GOT3 (cell line): ENCODE data around the gene GMDS.

Experiments
- DNase-seq: peaks from one replicate; lab custom pipeline; 2025; ENCODE audit warnings: mixed read lengths; lab: John Stamatoyannopoulos, UW

GMDS gene

DNA sequence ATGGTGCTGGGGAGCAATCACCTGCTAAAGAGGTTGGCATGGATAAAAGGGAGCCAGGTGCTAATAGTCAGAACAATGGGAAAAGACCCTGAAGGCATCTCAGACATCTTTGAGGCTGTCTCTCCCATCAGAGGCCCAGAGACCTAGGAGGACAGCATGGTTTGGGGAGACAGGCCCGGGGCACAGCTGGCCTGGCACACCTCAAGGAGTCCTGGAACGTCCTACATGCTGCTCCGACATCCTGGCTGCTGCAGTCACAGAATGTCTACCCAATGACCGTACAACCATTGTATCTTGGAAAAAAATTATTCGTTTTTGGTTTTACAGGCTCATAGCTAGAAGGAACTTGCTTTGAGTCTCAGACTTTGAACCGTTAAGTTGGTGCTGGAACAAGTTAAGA is 4.4 kb downstream of the GMDS start:
- DNase-seq: no peak

DNA sequence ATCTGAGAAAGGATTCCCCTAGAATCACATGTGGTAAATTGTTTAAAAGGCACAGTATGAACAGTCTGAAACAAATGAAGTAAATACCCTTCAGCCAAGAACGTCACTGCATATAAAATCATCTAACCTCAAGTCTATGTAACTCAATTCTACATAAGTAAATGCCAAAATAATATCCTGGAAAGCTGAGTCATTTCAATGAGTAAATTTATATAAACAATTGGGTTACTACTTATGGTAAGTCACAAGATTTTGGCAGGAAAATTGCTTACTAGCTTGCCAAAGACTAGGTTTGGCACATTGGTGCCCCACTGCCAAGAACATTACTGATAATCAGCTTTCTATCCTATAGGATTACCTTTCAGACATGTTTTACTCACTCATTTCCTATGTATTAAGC is 8.4 kb downstream of the GMDS start:
- DNase-seq: no peak

DNA sequence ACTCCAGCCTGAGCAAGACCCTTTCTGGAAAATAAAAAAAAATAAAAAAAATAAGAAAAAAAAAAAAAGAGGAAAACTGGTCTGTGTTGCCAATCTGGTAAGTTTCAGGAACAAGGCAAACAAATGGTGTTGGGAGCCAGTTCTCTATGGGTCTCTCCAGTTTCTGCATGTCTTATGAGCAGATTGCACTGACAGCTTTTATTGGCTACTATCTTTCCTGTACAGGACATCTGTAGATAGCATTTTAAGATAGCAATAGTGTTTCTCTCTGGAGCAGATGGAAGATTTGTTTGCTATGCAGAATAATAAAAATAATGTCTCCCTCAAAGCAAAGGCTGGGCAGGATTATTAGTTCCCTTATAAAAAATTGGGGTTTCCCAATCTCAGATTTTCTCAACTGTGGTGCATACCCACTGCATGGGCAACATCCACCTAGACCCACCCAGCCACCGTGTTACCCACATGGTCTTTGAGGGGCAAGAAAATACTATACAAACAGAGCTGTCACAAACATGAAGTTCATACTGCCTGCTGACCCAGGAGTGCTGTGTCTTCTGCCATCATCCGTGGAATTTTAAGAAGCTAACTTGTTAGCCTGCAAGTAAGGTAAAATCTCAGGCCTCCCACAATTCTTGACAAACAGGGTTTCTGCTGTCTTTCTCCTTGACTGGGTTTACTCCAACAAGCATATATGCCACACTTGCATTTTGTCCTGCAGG is 9.5 kb downstream of the GMDS start:
- no peak for DNase-seq

DNA sequence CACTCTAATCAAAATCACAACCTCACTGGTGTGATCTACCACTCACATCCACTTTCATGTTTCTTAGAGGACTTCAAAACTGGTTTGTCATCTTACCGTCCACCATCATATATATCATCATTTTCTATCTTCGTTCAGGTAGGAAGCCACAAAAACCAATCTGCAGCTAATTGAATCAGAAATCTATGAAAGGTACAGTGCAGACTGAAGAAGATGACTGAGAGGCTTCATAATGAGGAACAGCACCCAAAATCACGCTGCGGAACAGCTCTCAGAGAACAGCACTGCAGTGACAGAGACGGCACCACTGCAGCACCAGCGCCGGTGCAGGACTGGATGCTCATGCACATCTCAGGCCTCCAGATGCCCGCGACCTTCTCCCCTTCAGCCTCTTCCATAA is 13.0 kb downstream of the GMDS start:
- no peak for DNase-seq

DNA sequence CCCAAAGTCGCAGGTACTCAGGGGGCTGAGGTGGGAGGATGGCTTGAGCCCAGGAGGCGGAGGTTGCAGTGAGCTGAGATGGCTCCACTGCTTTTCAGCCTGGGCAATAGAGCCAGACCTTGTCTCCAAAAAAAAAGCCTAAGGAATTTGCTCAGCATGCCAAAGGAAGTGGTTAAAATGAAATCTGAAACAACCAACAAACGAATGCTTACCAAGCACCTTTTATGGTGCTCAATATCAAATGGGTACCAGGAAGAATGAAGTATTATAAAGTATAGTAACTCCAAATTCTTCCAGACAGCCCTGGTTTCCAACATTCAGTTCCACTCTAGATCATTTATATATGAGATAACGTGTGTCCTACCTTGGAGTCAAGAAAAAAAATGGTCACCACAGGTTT is 14.0 kb downstream of the GMDS start:
- no peak for DNase-seq

DNA sequence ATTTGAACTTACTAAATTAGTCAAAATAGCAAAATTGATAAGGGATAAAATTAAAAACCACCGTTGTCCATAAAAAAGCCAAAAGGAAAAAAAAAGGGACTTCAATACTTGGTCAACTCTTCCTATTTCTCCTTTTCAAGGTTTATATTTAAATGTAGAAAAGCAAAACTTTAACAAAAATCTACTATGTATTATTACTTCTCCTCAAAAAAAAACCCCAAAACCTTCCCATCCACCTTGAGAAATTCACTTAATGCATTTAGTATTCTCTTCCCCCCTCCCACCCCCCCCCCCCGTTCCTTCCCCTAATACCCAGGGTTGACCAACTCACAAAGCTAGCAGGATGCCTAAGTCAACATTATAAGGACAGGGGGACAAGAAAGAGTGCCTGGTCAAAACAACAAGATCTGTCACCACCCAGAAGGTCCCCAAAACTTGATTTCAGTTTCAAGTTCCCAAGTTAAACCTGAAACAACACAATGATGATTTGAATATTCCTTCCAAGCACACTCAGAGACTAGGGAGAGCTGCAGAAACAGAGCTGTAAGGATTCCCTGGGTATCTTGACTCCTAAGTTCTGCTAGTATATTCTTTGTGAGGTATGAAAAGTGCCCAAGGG is 14.6 kb downstream of the GMDS start:
- DNase-seq: no peak

DNA sequence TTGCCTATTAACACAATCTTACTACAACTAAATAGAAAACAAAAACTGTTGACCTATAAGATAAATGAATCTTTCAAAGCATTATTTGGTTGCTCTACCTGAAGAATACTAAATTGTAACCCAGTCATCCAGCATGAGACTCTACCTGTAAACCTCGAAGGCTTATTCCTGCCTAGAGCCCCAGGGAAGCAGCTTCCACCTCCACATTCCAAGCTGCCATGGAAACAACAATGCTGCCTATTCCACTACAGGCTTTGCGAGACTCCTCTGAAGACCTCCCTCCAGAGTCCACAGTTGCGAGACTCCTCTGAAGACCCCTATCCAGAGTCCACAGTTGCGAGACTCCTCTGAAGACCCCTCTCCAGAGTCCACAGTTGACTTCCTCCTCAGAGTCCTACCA is 15.7 kb downstream of the GMDS start:
- no peak for DNase-seq

DNA sequence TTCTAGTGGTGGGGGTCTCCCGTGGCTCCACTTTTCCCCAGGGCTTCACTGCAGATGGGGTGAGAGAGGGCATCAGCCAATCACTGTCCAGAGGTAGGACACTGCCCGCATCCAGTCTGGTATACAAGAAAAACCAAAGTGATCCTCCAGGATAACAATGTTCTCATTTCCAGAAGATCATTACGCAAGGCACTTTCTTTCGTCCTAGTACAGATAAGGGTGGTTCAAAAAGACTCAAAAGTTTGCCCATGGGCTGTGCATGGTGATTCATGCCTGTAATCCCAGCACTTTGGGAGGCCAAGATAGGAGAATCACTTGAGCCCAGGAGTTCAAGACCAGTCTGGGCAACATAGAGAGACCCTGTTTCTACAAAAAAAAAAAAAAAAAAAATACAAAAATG is 16.4 kb downstream of the GMDS start:
- DNase-seq: no peak

DNA sequence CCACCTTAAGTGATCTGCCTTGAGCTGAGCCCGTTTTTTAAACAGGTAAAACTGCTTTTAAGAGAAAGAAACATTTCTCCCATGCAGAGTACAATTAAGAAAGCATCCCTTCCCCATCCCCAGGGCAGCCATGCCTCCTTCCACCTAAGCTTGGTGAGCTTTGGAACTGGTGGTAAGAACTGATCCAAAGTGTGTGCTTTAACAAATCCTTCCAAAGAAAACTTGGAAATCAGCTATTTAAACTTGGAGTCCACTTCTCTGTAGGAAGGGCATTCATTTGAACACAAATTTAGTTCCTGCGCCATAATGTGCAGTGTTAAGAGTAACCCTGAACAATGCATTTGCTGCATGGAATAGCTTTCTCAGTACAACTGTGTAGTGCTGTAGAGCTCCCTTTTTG is 17.0 kb downstream of the GMDS start:
- no peak for DNase-seq

DNA sequence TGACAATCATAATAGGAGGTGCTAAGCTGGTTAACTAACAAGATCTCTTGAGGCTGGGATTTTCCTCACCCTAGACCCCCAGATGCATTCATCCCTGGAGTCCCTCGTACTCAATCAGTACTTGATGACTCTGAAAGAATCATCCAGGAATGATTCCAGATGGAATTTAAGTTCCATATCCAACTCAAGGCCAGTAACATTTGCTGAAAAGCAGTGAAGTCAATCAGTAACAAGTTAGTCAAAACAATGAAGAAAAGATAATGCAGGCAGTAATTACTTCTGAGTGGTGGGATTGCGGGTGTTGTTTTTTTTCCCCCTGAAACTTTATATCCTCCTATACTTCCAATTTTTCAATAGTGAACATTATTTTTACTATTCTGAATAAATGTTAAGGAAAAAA is 18.6 kb downstream of the GMDS start:
- DNase-seq: no peak

DNA sequence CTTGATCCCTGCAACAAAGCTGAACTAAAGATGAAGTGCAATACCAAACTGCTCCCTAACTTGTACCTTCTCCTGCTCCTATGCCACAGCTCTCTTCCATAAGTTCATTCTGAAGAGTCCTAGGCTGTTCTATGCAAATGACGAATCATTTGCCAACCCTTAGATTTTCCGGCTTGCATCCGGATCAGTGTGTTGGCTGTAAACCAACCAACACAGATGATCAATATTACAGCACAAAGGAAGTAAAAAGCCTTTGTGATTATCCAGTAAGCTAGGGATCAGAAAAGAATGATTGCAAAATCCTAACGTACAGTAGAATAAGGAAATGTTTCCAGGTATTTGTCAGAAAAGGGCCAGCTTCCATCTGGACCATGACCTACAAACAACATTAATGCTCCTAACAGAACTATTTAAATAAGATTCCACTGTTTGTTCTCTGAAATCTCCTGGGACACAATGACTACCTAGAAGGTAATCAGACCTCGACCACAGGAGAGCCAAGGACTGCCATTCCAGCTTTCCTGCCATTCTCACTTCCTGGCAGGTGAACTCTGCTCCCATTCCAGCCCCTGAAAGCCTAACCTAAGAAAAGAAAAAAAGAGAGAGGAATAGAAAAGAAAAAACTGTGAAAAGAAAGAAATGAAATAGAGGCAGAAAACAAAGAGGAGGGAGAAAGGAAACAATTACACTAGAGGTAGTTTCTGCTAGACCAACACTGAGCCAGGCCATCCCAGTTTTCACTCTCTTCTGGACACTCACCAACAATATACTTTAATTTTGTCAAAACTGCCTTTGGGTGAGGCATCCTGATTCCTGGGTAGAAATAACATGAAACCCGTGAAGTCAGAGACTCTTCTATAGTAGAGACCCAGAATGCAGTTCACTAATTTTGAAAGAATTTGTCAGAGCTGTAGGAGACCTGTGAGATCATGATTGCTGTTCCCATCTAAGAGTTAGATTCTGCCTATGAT is 19.7 kb downstream of the GMDS start:
- DNase-seq: no peak

DNA sequence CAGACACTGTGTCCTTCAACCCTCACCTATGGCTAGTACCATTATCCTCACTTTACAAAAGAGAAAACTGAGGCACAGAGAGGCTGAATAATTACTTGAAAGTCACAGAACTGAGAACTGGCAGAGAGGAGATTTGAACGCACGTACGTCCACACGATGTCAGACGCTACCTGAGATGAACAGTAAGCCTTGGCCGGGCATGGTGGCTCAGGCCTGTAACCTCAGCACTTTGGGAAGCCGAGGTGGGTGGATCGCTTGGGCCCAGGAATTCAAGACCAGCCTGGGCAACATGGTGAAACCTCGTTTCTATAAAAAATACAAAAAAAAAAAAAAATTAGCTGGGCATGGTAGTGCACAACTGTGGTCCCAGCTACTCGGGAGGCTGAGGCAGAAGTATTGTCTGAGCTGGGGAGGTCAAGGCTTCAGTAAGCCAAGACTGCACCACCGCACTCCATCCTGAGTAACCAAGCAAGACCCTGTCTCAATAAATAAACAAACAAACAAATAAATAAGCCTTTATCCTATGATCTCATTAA is 20.5 kb downstream of the GMDS start:
- DNase-seq: no peak

DNA sequence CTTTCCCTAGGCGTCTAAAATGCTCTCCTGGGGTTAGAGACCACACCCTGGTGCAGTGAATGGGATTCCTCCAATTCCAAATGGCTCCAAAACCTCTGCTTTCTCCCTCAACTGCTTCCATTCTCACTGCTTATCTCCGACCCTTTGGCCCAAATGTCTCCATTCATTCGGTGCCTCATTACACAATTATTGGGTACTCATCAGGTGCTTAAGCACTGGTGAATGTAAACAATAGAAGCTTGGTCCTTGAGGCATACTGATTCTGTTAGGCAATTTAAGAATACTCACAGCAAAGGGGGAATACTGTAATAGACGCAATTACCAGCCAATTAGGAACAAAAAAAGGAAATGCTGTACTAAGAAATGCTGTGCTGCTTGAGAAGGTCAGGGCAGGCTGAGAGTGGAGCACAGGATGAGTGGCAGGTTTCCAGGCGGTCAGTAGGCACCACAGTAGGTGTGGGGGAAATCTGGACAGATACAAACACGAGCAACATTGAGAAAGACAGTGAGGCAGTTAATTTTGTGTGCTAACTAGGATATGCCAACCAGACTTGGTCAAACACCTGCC is 23.0 kb downstream of the GMDS start:
- DNase-seq: no peak

DNA sequence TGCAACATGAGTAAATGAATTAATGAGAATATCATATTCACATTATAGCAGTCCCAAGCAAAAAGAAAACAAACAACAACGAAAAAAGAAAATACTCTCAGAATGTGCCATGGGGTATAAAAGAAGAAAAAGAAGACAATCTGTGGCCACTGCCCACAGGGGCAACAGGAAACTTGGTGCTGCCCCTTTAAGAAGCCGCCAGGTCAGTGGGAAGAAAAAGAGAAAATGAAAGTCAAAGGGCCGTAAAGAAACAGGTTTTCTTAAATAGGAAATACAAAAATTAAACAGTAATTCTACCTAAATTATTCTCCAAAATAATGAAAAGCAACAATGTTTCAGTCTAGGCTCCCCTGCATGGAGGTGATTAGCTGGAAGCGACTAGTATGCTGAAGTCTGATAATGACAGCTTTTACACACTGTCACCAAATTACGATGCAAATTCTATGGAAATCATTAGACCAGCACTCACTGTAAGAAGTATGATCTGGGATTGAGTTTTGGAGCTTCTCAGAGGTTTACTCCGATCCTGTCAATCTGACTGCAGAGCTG is 23.6 kb downstream of the GMDS start:
- DNase-seq: no peak

DNA sequence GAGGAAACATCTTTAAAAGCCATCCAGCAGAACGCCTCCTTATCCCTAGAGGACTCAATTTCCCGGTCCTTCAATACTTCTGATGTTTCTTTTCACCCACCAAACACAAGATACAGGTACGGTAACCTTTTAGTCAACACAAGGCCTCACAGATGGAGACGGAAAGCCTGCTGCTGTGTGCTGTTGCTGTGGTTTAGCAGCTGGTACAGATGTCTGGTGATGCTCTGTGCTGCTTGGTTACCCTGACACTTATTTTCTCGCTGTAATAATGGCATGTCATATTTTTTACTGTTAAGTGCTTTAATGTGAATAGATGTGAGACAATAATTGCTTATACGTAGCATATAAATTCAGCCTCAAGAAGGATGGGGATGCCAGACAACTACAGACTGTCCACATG is 25.3 kb downstream of the GMDS start:
- DNase-seq: no peak

DNA sequence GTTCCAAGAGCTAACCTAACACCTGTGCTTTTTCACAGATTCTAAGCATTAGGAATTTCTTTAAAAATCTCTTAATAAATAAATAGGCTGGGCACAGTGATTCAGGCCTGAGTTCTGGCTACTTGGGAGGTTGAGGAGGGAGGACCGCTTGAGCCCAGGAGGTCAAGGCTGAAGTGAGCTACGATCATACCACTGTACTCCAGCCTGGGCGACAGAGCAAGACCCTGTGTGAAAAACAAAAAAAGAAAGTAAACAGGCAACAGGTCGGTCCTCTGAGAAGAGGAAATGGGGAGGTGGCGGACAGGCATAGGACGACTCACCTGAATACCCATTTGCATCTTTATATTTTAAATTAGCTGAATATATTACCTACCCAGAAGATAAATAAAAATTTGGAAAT is 26.5 kb downstream of the GMDS start:
- DNase-seq: no peak

DNA sequence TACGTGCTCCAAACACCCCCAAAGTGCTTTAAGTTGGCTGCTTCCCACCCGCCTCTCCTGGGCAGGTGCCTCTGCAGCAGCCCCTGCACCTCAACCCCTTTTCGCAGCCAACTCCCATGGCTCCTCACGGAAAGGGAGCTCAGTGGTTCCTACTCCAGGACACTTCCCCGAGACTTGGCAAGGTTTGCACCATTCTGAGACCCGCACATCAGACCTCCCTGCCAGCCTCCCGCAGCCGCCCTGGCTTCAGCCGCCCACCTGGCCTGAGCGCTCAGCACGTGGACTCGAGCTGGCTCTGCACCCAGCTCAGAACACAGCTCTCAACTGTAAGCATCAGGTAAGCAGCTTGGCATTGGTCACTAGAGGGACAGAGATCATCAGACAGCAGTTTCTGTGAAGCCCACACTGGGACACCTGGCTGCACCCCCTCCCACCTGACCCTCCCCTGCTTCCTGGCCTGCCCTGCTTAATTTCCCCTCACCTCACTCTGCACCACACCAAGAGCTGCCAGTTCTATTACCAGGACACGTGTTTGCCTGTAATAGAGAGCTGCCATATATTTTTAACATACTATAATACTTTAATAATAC is 28.5 kb downstream of the GMDS start:
- DNase-seq: no peak

DNA sequence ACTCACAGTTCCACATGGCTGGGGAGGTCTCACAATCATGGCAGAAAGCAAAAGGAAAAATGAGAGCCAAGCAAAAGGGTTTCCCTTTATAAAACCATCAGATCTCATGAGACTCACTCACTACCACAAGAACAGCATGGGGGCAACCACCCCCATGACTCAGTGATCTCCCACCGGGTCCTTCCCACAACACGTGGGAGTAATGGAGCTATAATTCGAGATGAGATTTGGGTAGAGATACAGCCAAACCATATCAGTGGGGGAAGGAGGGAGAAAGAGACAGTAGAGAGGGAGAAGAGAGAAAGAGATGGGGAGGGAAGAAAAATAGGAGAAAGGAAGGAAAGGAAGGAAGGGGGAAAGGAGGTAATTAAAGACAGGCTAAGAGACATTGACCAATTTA is 30.1 kb downstream of the GMDS start:
- DNase-seq: no peak

DNA sequence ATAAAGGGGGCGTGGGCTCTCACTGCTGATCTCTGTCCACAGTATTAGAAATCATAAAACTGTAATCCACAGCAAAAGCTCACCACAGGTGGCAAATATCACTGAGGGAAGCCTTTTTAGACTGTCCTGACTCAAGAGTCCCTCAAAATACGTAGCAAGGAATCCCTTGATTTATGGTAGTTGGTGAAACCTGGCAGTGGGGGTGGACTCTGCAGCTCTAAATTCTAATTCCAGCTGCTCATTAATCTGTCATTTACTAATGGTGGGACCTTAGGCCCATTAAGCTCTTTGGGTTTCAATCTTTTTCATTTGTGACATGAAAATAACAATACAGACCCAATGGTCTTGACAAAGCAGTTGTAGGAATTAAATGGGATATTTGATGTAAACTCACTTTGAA is 32.3 kb downstream of the GMDS start:
- DNase-seq: no peak

DNA sequence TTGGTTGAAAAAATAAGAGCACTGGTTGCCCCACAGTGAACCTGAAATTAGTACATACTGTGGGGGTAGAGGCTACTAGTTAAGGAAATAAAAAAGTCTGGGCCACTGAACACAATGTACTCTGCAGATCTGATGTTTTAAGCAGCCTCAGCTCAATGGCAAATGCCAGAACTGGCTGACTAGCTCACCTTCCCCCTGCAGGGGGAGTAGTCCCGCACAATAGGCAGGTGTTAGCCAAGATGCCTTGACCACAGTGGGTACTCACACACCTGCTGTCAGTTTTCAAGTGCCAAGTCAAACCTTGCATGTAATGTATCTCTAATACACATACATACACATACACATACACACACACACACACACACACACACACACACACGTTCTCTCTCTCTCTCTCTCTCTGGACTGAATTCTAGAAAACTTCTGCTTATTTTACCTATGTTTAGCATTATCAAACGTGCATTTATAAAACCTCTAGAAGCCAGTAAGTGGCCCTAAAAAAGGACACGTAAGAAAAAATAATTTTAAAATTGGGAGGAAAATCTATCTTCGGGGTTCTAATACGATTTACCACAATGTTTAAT is 36.1 kb downstream of the GMDS start:
- DNase-seq: no peak

DNA sequence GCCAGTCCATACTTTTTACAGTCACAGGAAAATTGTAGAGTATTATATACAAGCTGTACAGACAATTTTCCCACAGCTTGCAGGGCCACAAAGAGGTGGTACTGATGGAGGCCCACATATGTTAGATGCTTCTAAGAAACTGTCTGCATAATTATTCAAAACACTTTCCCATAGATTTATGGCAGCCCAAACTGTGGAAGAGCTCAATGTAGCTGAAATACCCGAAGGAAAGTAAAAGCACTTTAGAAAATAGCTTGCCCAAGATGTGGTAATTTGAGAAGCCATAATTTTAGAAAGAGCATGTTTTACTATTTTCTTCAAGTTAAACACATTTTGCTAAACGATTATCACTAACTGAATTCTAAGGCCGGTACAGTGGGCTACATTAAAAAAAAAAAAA is 36.9 kb downstream of the GMDS start:
- DNase-seq: no peak
